Embryonic facial prominence (tissue), 1 donor: ENCODE measurements around the gene LRRC61.

ENCODE experiments used
- DNase-seq: peaks from one replicate; pipeline ENCODE4 v3.0.0-alpha.2; 2016; ENCODE audit errors: extremely low spot score

Gene LRRC61

DNA sequence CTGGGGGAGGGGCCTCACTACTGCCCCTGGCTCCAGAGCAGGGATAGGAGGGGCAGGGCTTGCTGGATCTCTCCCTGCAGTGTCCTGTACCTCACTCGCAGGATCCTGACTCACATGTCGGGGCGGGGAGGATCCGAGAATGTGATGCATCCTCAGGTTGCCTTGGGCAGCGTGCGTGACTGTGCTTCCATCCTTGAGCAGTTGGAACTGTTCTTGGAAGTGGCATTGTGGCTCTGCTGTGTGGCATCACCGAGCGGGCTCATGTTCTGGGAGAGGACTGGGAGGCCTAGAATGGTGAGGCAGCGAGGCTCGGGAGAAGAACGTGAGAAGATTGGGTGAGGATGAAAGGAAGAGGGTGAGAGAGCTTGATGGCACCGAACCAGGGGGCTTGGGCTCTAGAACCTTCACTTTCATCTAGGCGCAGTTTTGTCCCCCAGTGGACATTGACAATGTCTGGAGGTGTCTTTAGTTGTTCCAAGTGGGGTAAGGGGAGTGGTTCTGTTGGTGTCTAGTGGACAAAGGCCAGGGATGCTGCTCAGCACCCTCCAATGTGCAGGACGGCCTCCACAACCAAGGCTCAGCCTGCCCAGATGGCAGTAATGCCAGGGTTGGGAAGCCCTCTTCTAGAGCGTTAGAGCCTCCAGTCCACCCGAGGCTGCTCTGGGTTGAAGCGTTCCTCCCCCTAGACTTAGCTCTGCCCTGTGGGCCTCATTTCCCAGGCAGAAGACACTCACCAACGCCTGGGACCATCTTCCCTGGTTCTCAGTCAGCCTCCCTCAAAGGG, 9.9 kb downstream of the LRRC61 start:
- DNase-seq = no peak

DNA sequence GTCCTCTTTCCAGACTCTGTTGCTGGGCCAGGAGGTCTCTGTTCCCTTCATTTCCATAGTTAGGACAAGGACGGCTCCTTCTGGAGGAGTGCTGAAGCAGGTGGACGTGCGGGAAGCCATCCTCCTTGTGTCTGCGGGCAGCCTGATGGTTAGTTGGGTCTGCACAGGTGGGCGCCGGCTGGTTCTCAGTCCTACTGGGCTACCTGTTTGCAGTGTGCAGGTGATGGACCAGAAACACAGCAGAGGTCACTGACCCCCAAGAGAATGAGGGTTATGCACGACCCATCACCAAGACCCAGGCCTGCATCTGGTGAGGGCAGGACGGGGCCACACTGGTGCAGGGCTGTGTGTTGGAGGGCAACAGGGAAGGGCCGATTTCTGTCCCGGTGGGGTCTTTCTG, 10.5 kb downstream of the LRRC61 start:
- DNase-seq = no peak

DNA sequence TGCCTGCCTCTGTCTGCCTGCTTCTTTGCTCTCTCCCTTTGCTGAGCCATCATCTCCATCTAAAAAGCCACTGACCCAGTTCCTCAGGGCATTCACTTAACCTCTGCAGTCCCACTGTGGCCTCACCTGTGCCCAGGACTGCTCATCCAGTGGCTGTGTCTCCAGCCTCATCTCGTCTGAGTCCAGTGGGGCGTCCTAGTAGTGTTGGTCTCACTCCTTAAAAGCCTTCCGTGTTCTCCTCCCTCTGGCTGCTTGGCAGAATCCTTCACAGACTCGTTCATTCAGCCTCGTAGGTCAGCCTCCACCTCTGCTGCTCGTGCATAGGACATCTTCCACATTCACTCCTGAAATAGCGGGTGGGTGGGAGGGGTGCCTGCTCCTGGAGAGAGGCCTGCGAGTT, 11.0 kb downstream of the LRRC61 start:
- DNase-seq = no peak

GRCh38 chr7:150335108-150335773, 12.1 kb downstream of the LRRC61 start:
- no peak for DNase-seq

- no peak for DNase-seq
Observed at GRCh38 chr7:150335774-150336112, 12.6 kb downstream of the LRRC61 start.

GRCh38 chr7:150336746-150337145, 13.6 kb downstream of the LRRC61 start:
- no peak for DNase-seq

DNA sequence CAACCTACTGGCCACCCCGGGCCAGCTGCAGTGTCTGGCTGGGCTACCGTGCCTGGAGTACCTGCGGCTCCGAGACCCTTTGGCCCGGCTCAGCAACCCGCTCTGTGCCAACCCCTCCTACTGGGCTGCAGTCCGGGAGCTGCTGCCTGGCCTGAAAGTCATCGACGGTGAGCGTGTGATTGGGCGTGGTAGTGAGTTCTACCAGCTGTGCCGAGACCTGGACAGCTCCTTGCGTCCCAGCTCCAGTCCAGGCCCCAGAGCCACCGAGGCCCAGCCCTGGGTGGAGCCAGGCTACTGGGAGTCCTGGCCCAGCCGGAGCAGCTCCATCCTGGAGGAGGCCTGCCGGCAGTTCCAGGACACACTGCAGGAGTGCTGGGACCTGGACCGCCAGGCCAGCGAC, 14.0 kb downstream of the LRRC61 start:
- no peak for DNase-seq

- no peak for DNase-seq
Observed at GRCh38 chr7:150337659-150338081, 14.5 kb downstream of the LRRC61 start.

- no peak for DNase-seq
Observed at GRCh38 chr7:150338166-150338829, 15.1 kb downstream of the LRRC61 start.

DNA sequence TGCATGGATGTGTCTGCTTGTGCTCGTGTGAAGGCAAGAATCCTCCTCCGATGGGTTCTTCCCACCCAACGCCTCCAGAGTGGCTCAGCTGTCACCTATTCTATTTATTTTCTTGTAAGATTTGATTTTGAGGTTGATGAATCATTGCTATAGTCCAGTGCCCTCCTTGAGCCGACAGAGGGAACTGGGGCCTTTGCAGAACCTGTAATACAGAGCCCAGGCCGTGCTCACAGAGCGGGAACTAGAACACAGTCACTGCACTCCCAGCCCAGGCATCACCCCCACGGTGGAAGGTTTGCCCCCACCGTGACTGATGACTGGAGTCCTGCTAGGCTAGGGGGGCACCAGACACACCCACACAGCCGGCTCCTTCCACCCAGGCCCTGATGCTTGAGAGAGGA, 16.3 kb downstream of the LRRC61 start:
- no peak for DNase-seq

DNA sequence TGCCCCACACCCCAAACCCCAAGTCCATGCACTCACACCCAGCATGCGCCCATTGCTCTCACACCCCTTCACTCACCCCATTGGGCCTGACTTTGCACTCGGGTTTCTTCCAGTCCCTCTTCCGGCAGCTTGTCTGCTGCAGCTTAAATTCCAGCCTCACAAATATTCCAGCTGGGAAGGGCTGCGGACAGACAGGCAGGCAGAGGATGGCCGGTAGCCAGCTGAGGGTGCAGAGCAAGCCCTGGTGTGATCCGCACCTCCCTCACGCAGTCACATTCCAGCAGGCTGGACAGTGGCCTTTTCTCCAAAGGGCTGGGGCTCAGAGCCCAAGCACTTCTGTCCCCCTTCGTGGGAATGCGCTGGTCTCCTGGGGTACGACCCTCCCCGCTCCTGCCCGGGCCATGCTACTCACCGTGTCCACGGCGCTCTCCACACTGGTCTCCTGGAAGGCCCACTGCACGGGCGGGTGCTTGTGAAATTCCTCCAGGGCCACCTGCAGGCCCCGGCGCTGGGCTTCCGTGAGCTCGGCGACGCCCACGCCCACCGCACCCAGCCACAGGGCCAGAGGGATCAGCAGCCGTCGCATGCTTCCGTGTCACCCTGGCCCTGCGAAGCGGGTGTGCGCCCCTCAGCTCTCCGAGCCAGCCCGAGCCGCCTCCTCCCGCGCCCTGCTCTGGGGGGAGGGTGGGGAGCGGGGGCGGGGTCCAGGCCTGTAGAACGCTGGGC, 17.0 kb downstream of the LRRC61 start:
- DNase-seq = no peak

DNA sequence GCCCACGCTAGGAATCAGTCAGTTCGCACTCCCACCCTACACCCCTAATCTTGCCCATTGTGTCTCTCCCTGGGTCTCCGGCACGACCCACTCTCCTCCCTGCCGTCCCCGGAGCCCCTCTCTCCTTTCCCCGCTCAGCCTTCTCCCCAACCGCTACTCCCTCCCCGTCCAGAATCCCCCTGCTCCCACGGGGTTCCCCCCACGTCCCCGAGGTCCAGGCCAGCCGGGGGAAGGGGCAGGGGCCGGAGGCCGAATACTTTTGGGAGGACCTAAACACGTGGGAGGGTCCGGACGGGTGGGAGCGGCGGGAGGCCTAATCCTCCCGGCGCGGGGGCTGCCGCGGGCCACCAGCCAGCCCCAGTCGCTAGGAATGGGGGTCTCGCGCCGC, 17.7 kb downstream of the LRRC61 start:
- DNase-seq = no peak

GRCh38 chr7:150341263-150342120, 18.3 kb downstream of the LRRC61 start, which contains the start of gene RARRES2:
TSS of gene RARRES2 (minus strand) at chr7:150341629. CDS start at chr7:150340609, 1,020 bp downstream.
- no peak for DNase-seq

DNA sequence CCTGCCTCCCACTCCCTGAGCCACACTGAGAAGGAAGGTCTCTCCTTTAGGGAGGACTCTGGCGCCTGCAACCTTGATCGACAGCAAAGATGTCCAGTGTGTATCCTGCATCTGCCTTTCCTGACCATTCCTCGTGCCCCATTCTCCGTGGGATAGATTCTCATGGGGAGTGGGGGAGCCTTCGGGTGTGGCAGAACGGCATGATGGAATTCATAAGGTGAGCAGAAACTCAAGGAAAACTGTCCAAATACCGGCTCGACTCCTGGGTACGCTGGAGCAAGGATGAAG, 18.9 kb downstream of the LRRC61 start:
- DNase-seq = no peak

GRCh38 chr7:150343225-150343624, 20.1 kb downstream of the LRRC61 start:
- no peak for DNase-seq

DNA sequence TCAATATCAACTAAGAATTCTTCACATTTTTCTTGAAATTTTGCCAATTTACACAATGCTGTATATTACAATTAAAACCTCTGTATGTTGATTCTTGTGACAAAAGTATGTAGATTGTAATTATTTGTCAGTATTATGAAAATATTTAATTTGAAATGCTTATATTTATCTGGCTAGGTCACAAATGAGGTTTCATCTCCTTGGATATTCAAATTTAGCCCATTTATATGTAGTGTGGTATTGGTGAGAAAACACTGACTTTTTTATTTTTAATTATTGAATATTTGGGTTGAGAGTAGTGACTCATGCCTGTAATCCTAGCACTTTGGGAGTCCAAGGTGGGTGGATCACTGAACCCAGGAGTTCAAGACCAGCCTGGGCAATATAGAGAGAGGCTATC, 21.1 kb downstream of the LRRC61 start:
- DNase-seq = no peak

- DNase-seq = no peak
Observed at GRCh38 chr7:150345012-150345411, 21.9 kb downstream of the LRRC61 start.

- no peak for DNase-seq
Observed at GRCh38 chr7:150346922-150347321, 23.8 kb downstream of the LRRC61 start.

- no peak for DNase-seq
Observed at GRCh38 chr7:150351587-150352194, 28.5 kb downstream of the LRRC61 start.

GRCh38 chr7:150355666-150356059, 32.5 kb downstream of the LRRC61 start:
- no peak for DNase-seq

DNA sequence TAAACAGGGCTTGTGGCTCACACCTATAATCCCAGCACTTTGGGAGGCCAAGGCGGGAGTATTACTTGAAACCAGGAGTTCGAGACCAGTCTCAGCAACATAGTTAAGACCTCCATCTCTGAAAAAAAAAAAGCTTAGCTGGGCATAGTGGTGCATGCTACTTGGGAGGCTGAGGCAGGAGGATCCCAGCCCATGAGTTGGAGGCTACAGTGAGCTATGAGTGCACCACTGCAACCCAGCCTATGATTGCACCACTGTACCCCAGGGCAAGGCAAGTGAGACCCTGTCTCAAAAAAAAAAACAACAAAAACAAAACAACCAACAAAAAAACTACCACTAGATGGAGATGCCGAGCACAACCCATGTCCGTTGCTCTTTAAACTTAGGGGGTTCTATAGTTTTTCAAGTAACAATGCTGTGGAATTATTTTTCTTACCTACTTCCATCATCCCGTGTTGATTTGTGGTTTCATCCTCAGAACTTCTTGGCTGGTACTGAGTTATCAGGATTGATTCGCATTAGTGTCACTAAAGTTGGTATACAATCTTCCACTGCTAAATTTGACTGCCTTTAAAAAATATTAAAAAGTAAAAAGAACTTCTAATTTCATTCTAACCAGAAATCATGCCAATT, 33.2 kb downstream of the LRRC61 start:
- no peak for DNase-seq
